H54 (cell line): Measurements from ENCODE around the gene MRPS10.

ENCODE experiments used
- DNase-seq: peaks from one replicate; pipeline ENCODE4 v3.0.0; 2011; ENCODE audit warnings: low spot score, mixed read lengths; ENCODE audit not compliant: insufficient read length
- FAIRE-seq: peaks from 3 replicates; lab custom pipeline; 2011; peaks lifted over from hg19 to GRCh38; lab: Jason Lieb, UNC
- POLR2A ChIP-seq: IDR thresholded peaks from 2 replicates; pipeline ENCODE4 v1.6.1; 2011; ENCODE audit warnings: low read depth, mild to moderate bottlenecking, low read length

The MRPS10 gene

GRCh38 chr6:42217519-42218367 is at the start of gene MRPS10:
MRPS10 (minus strand) TSS chr6:42217861; CDS start chr6:42217849, 12 bp downstream.
- FAIRE-seq = peak; percentile 97
- peak; percentile 49 for DNase-seq
- peak; percentile 77 for TF ChIP-seq POLR2A

- TF ChIP-seq POLR2A = no peak
- no peak for FAIRE-seq
- no peak for DNase-seq
Measured at GRCh38 chr6:42266538-42266937, 48.9 kb upstream of the MRPS10 start.

- no peak for TF ChIP-seq POLR2A
- DNase-seq (no peak), FAIRE-seq (no peak)
Measured at GRCh38 chr6:42264852-42265390, 47.3 kb upstream of the MRPS10 start.

- no peak for DNase-seq
- TF ChIP-seq POLR2A = no peak
- FAIRE-seq = no peak
Measured at GRCh38 chr6:42264162-42264851, 46.6 kb upstream of the MRPS10 start.

GRCh38 chr6:42263165-42263728 is 45.6 kb upstream of the MRPS10 start:
- DNase-seq (no peak), FAIRE-seq (no peak)
- TF ChIP-seq POLR2A = no peak

GRCh38 chr6:42260972-42261371 is 43.3 kb upstream of the MRPS10 start:
- FAIRE-seq (no peak), DNase-seq (no peak)
- no peak for TF ChIP-seq POLR2A

GRCh38 chr6:42260396-42260888 is 42.8 kb upstream of the MRPS10 start:
- no peak for FAIRE-seq
- TF ChIP-seq POLR2A = no peak
- DNase-seq = peak; percentile 26

- TF ChIP-seq POLR2A = no peak
- DNase-seq = no peak
- no peak for FAIRE-seq
Measured at GRCh38 chr6:42259841-42260395, 42.3 kb upstream of the MRPS10 start.

- FAIRE-seq = no peak
- DNase-seq = no peak
- TF ChIP-seq POLR2A = no peak
Measured at GRCh38 chr6:42259286-42259685, 41.6 kb upstream of the MRPS10 start.

- DNase-seq (no peak), FAIRE-seq (no peak)
- TF ChIP-seq POLR2A = no peak
Measured at GRCh38 chr6:42257614-42258013, 40.0 kb upstream of the MRPS10 start.

- TF ChIP-seq POLR2A = no peak
- DNase-seq = no peak
- FAIRE-seq = no peak
Measured at GRCh38 chr6:42257063-42257462, 39.4 kb upstream of the MRPS10 start.

GRCh38 chr6:42255050-42255449 is 37.4 kb upstream of the MRPS10 start:
- FAIRE-seq = no peak

GRCh38 chr6:42254505-42254904 is 36.8 kb upstream of the MRPS10 start:
- FAIRE-seq (no peak), DNase-seq (no peak)
- TF ChIP-seq POLR2A = no peak

More at GRCh38 chr6:42255050-42255449, 37.4 kb upstream of the MRPS10 start:
- TF ChIP-seq POLR2A = no peak
- DNase-seq = no peak

GRCh38 chr6:42251911-42252637 is 34.4 kb upstream of the MRPS10 start:
- no peak for FAIRE-seq
- no peak for TF ChIP-seq POLR2A
- no peak for DNase-seq
